Activated CD8-positive, alpha-beta memory T cell treated with anti-CD3 and anti-CD28 coated beads, Interleukin-2, amount 50 U/mL, for 24 hours (primary cell): ENCODE results near the gene ZGLP1.
"Not testable (repeated sequence)": the region's sequence is repeated elsewhere in the genome, so short reads cannot be mapped to it uniquely, and the experiment has no call there.

ENCODE experiments used
- DNase-seq: peaks from one replicate; pipeline ENCODE4 v3.0.0-alpha.2; 2020; ENCODE audit errors: extremely low read depth

The ZGLP1 gene

GRCh38 chr19:10293637-10294367 lies 15.8 kb downstream of the ZGLP1 start:
- DNase-seq: no peak

GRCh38 chr19:10292789-10293636 lies 16.6 kb downstream of the ZGLP1 start:
- no peak for DNase-seq

- DNase-seq: peak; percentile 40
Observed at GRCh38 chr19:10292206-10292788, 17.3 kb downstream of the ZGLP1 start.

GRCh38 chr19:10291554-10292205 lies 17.9 kb downstream of the ZGLP1 start:
- no peak for DNase-seq

GRCh38 chr19:10290876-10291553 lies 18.6 kb downstream of the ZGLP1 start:
- DNase-seq: no peak

GRCh38 chr19:10290357-10290875 lies 19.2 kb downstream of the ZGLP1 start:
- no peak for DNase-seq

- no peak for DNase-seq
Observed at GRCh38 chr19:10289836-10290356, 19.7 kb downstream of the ZGLP1 start, which contains the start of gene ICAM5. Gene ICAM5, plus strand, starts transcription at chr19:10289952. Its CDS starts 92 bp downstream, at chr19:10290044.

- no peak for DNase-seq
Observed at GRCh38 chr19:10289167-10289835, 20.3 kb downstream of the ZGLP1 start.

- DNase-seq: no peak
Observed at GRCh38 chr19:10288662-10289166, 20.9 kb downstream of the ZGLP1 start.

- no peak for DNase-seq
Observed at GRCh38 chr19:10286803-10287737, 22.5 kb downstream of the ZGLP1 start, which contains the start of gene ICAM4. Gene ICAM4, plus strand, starts transcription at chr19:10286955. Its CDS starts 58 bp downstream, at chr19:10287013.

GRCh38 chr19:10285393-10285792 lies 24.2 kb downstream of the ZGLP1 start:
- DNase-seq: no peak

GRCh38 chr19:10284960-10285278 lies 24.7 kb downstream of the ZGLP1 start:
- no peak for DNase-seq

GRCh38 chr19:10284065-10284959 lies 25.3 kb downstream of the ZGLP1 start:
- no peak for DNase-seq

- no peak for DNase-seq
Observed at GRCh38 chr19:10283301-10284064, 26.1 kb downstream of the ZGLP1 start.

GRCh38 chr19:10282043-10282442 lies 27.6 kb downstream of the ZGLP1 start:
- not testable (repeated sequence) for DNase-seq

- no peak for DNase-seq
Observed at GRCh38 chr19:10279737-10280442, 29.7 kb downstream of the ZGLP1 start.

- DNase-seq: no peak
Observed at GRCh38 chr19:10278935-10279334, 30.7 kb downstream of the ZGLP1 start.
